Loucy (cell line): Measurements from ENCODE around the gene SMPD2.
"Not testable (repeated sequence)": the region's sequence is repeated elsewhere in the genome, so short reads cannot be mapped to it uniquely, and the experiment has no call there.

ENCODE experiments used
- H2AFZ ChIP-seq: fragments of 200-600 bp; sonication (generic); 2 replicates; pipeline ENCODE4 v1.6.0; 2016; ENCODE audit warnings: antibody characterized with exemption, mild to moderate bottlenecking, low read length, moderate library complexity
- H3F3A ChIP-seq: fragments of 200-600 bp; 2 replicates; pipeline ENCODE4 v1.6.0; 2016; ENCODE audit warnings: antibody characterized with exemption, low read depth, mild to moderate bottlenecking
- H3K27me3 ChIP-seq: fragments of 200-600 bp; sonication (generic); 2 replicates; pipeline ENCODE4 v1.6.1; 2014; ENCODE audit warnings: low read length, mild to moderate bottlenecking; ENCODE audit not compliant: insufficient read depth, poor library complexity, severe bottlenecking
- H3K36me3 ChIP-seq: fragments of 200-600 bp; sonication (generic); 2 replicates; pipeline ENCODE4 v1.6.1; 2016; ENCODE audit warnings: low read length; ENCODE audit not compliant: insufficient read depth
- H3K4me1 ChIP-seq: fragments of 200-600 bp; sonication (generic); 2 replicates; pipeline ENCODE4 v1.5.1; 2014; ENCODE audit warnings: low read length, mild to moderate bottlenecking; ENCODE audit not compliant: insufficient read depth, poor library complexity, severe bottlenecking
- H3K4me2 ChIP-seq: fragments of 200-600 bp; sonication (generic); 2 replicates; pipeline ENCODE4 v1.6.0; 2014; ENCODE audit warnings: antibody characterized with exemption, low read length, low read depth, mild to moderate bottlenecking; ENCODE audit not compliant: poor library complexity, severe bottlenecking
- H3K4me3 ChIP-seq: fragments of 200-600 bp; sonication (generic); 2 replicates; pipeline ENCODE4 v1.5.1; 2014; ENCODE audit warnings: low read length, mild to moderate bottlenecking, mixed read lengths; ENCODE audit not compliant: poor library complexity, severe bottlenecking
- H3K79me2 ChIP-seq: fragments of 200-600 bp; sonication (generic); 2 replicates; pipeline ENCODE4 v1.6.1; 2014; ENCODE audit warnings: low read length; ENCODE audit not compliant: insufficient read depth
- H3K9ac ChIP-seq: fragments of 200-600 bp; sonication (generic); 2 replicates; pipeline ENCODE4 v1.6.0; 2014; ENCODE audit warnings: mild to moderate bottlenecking, low read depth, low read length, moderate library complexity; ENCODE audit not compliant: poor library complexity, severe bottlenecking
- H3K9me2 ChIP-seq: fragments of 200-600 bp; sonication (generic); replicated peaks from 2 replicates; pipeline ENCODE4 v1.6.1; 2016; ENCODE audit warnings: low read depth, low read length, mixed read lengths
- H3K9me3 ChIP-seq: fragments of 200-600 bp; sonication (generic); 2 replicates; pipeline ENCODE4 v1.6.1; 2014; ENCODE audit warnings: mild to moderate bottlenecking, antibody characterized with exemption, low read length, low read depth; ENCODE audit not compliant: insufficient read depth
- H4K20me1 ChIP-seq: fragments of 200-600 bp; sonication (generic); 2 replicates; pipeline ENCODE4 v1.6.0; 2014; ENCODE audit warnings: antibody characterized with exemption, low read length, mild to moderate bottlenecking; ENCODE audit not compliant: insufficient read depth, poor library complexity, severe bottlenecking
- CTCF ChIP-seq: fragments of 200-600 bp; sonication (generic); conservative IDR thresholded peaks from 2 replicates; pipeline ENCODE4 v1.5.1; 2014; ENCODE audit warnings: mild to moderate bottlenecking, antibody characterized with exemption, low read length
- EZH2phosphoT487 ChIP-seq: fragments of 200-600 bp; IDR thresholded peaks from 2 replicates; pipeline ENCODE4 v1.6.1; 2018; ENCODE audit warnings: antibody characterized with exemption, mild to moderate bottlenecking, moderate library complexity, borderline replicate concordance

Gene SMPD2

GRCh38 chr6:109460161-109460829 lies 19.8 kb downstream of the SMPD2 start:
- H3K79me2 ChIP-seq, result peaks cover 17% of the 10 kb centered on the region; the same call in 1 of the 2 replicates
- H3K9me3 ChIP-seq, result no peaks in the 10 kb centered on the region
- peaks cover 25% of the 10 kb centered on the region for H3K4me1 ChIP-seq

GRCh38 chr6:109461205-109461604 lies 20.7 kb downstream of the SMPD2 start:
- not testable (repeated sequence) for H2AFZ ChIP-seq, H4K20me1 ChIP-seq, H3K9me3 ChIP-seq, H3K9ac ChIP-seq, H3K9me2 ChIP-seq, H3K27me3 ChIP-seq, H3K4me2 ChIP-seq, H3K4me3 ChIP-seq
- peaks cover 36% of the 10 kb centered on the region for H3K36me3 ChIP-seq
- H3K79me2 ChIP-seq, result peaks cover 19% of the 10 kb centered on the region; the same call in 1 of the 2 replicates
- H3K4me1 ChIP-seq, result peaks cover 23% of the 10 kb centered on the region
- peaks cover 12% of the 10 kb centered on the region; the same call in 1 of the 2 replicates for H3F3A ChIP-seq

More at GRCh38 chr6:109460161-109460829, 19.8 kb downstream of the SMPD2 start:
- peaks cover 27% of the 10 kb centered on the region for H3K36me3 ChIP-seq
- no peak overlapping the region for H3K4me2 ChIP-seq
- no peaks in the 10 kb centered on the region for H3K9me2 ChIP-seq
- H3K4me3 ChIP-seq, result no peak overlapping the region
- peaks cover 12% of the 10 kb centered on the region; the same call in 1 of the 2 replicates for H3F3A ChIP-seq
- TF ChIP-seq CTCF, result no peak
- no peak for TF ChIP-seq EZH2phosphoT487
- H2AFZ ChIP-seq, result no peak overlapping the region
- H3K9ac ChIP-seq, result no peak overlapping the region
- no peaks in the 10 kb centered on the region for H3K27me3 ChIP-seq
- H4K20me1 ChIP-seq, result peaks cover 6% of the 10 kb centered on the region

GRCh38 chr6:109461733-109462526 lies 21.4 kb downstream of the SMPD2 start:
- Histone ChIP-seq H3K9me2 (no peaks in the 10 kb centered on the region), H3K36me3 (peaks cover 42% of the 10 kb centered on the region), H2AFZ (no peak overlapping the region), H3F3A (peaks cover 7% of the 10 kb centered on the region; the same call in 1 of the 2 replicates), H3K9ac (no peak overlapping the region), H4K20me1 (no peaks in the 10 kb centered on the region), H3K9me3 (no peaks in the 10 kb centered on the region), H3K4me1 (peaks cover 16% of the 10 kb centered on the region), H3K79me2 (peaks cover 13% of the 10 kb centered on the region; the same call in 1 of the 2 replicates), H3K27me3 (no peaks in the 10 kb centered on the region), H3K4me3 (no peak overlapping the region), H3K4me2 (no peak overlapping the region)
- no peak for TF ChIP-seq CTCF
- no peak for TF ChIP-seq EZH2phosphoT487
